Upper lobe of left lung (tissue), 6 donors: ENCODE measurements around the gene FASTK. TPM values are rescaled to one million over a fixed set of nuclear protein-coding genes. Genes with fewer than 3 reads are reported as not detected.

Experiments used
- ATAC-seq, 2 donors: fragments of 200-7000 bp; cut with Tn5 transposase; one replicate each; pipeline ENCODE4 v1.9.1; 2022; ENCODE audit warnings: mild to moderate bottlenecking in 2 of 2, moderate library complexity in 2 of 2; ENCODE audit not compliant: low FRiP score in 2 of 2
- DNase-seq, 2 donors: peaks; one replicate each; pipeline ENCODE4 v3.0.0-alpha.2; 2019 to 2020
- H3K27ac ChIP-seq, 4 donors: fragments of 200-600 bp; sonication (generic); one replicate each; pipeline ENCODE4 v1.5.1; 2016 to 2019
- H3K27me3 ChIP-seq, 4 donors: fragments of 200-600 bp; sonication (generic); one replicate each; pipeline ENCODE4 v1.5.1; 2017 to 2019
- H3K36me3 ChIP-seq, 4 donors: fragments of 200-600 bp; sonication (generic); one replicate each; pipeline ENCODE4 v1.5.1; 2016 to 2019
- H3K4me1 ChIP-seq, 4 donors: fragments of 200-600 bp; sonication (generic); one replicate each; pipeline ENCODE4 v1.5.1; 2018 to 2019
- H3K4me3 ChIP-seq, 4 donors: fragments of 200-600 bp; sonication (generic); one replicate each; pipeline ENCODE4 v1.5.1; 2017 to 2019; ENCODE audit warnings: mild to moderate bottlenecking in 2 of 4, moderate library complexity in 1 of 4
- H3K9me3 ChIP-seq, 4 donors: fragments of 200-600 bp; sonication (generic); one replicate each; pipeline ENCODE4 v1.5.1; 2018 to 2019
- CTCF ChIP-seq, 6 experiments: fragments of 450-650 bp in 4 of 6; fragments of 200-600 bp in 2 of 6; sonication (generic) in 2 of 6; IDR thresholded peaks; one replicate each; pipeline ENCODE4 v1.5.1; 2016 to 2019; ENCODE audit warnings: antibody characterized with exemption in 6 of 6
- EP300 ChIP-seq, 4 donors: sonication (generic); formaldehyde crosslinking; IDR thresholded peaks; one replicate each; pipeline ENCODE4 v1.5.1; 2017; ENCODE audit warnings: antibody characterized with exemption in 4 of 4, control low read depth in 2 of 4
- POLR2A ChIP-seq, 4 donors: fragments of 450-650 bp; IDR thresholded peaks; one replicate each; pipeline ENCODE4 v1.5.1; 2016 to 2017; ENCODE audit warnings: antibody characterized with exemption in 4 of 4, mild to moderate bottlenecking in 2 of 4
- POLR2AphosphoS5 ChIP-seq, 2 donors: sonication (generic); formaldehyde crosslinking; IDR thresholded peaks; one replicate each; pipeline ENCODE4 v1.5.1; 2017; ENCODE audit warnings: antibody characterized with exemption in 2 of 2
- WGBS, 2 donors: methylation state at CpG; one replicate each; pipeline ENCODE4 v1.1.5; 2017 to 2018; 5-methylcytosine and 5-hydroxymethylcytosine counted together
- total RNA-seq, 6 donors: library from RNA; depleted of rRNA in 4 of 6; stranded (reverse); fragments of >200 nt in 4 of 6; gene quantifications; one replicate each; pipeline versions ENCODE4 v1.1.0 to v1.2.1, GENCODE V29; 2016 to 2021
- donor health status: DM: no; HTN: no; CAD: no; lungs with moderate emphysema.
- donor health status: DM: no; HTN: yes; CAD: no; lungs with severe emphysema.

Gene FASTK
- total RNA-seq, 6 donors from 2014 or later, result 54.3 to 136 (median 78.0) TPM

GRCh38 chr7:151088856-151089699, 8.5 kb upstream of the FASTK start:
- 14 to 24% methylated on average over 28 to 30 of the region's 30 CpGs for WGBS, 2 donors

GRCh38 chr7:151088019-151088855, 7.6 kb upstream of the FASTK start:
- TF ChIP-seq CTCF (IDR thresholded peaks at IDR 0.05) (no peak), POLR2AphosphoS5 (IDR thresholded peaks at IDR 0.05) (peak in 1 of 2 donors; percentile 47), EP300 (IDR thresholded peaks at IDR 0.05) (peak in 1 of 4 donors; percentile 9)
- peak overlapping the region; percentile 70 to 83 (median 82) for H3K4me3 ChIP-seq
- no peaks in the 10 kb centered on the region for H3K9me3 ChIP-seq
- no peaks in the 10 kb centered on the region for H3K27me3 ChIP-seq
- peaks cover 0 to 8% (median 2%) of the 10 kb centered on the region in 4 donors for H3K36me3 ChIP-seq
- 25 to 32% methylated on average over 15 to 16 of the region's 16 CpGs for WGBS, 2 donors
- DNase-seq (peak in 1 of 2 donors; percentile 54), ATAC-seq (no peak)
- H3K4me1 ChIP-seq, result peaks cover 57 to 83% (median 72%) of the 10 kb centered on the region in 4 donors
- peak overlapping the region; percentile 89 to 93 (median 91) for H3K27ac ChIP-seq

More at GRCh38 chr7:151088856-151089699, 8.5 kb upstream of the FASTK start:
- peak overlapping the region; percentile 89 to 93 (median 91) for H3K27ac ChIP-seq
- H3K9me3 ChIP-seq, result no peaks in the 10 kb centered on the region
- ATAC-seq, result peak; percentile 71 to 83
- H3K36me3 ChIP-seq, result peaks cover 0 to 15% (median 2%) of the 10 kb centered on the region in 4 donors
- no peaks in the 10 kb centered on the region for H3K27me3 ChIP-seq
- H3K4me1 ChIP-seq, result peaks cover 51 to 78% (median 65%) of the 10 kb centered on the region in 4 donors
- peak overlapping the region; percentile 19 to 83 (median 76) for H3K4me3 ChIP-seq
- peak; percentile 82 to 87 for DNase-seq
- TF ChIP-seq POLR2AphosphoS5 (IDR thresholded peaks at IDR 0.05) (peak; percentile 88 to 89), CTCF (IDR thresholded peaks at IDR 0.05) (no peak), POLR2A (IDR thresholded peaks at IDR 0.05) (peak in 3 of 4 donors; percentile 23 to 66 (median 26)), EP300 (IDR thresholded peaks at IDR 0.05) (peak in 3 of 4 donors; percentile 55 to 65 (median 56))

GRCh38 chr7:151087245-151088018, 6.8 kb upstream of the FASTK start:
- H3K27ac ChIP-seq, result peak overlapping the region; percentile 89 to 93 (median 91)
- peak overlapping the region; percentile 70 to 83 (median 82) for H3K4me3 ChIP-seq
- peak; percentile 3 to 65 for ATAC-seq
- peak; percentile 15 to 56 (median 32) for TF ChIP-seq CTCF (IDR thresholded peaks at IDR 0.05)
- TF ChIP-seq EP300 (IDR thresholded peaks at IDR 0.05), result no peak
- peak in 1 of 4 donors; percentile 14 for TF ChIP-seq POLR2A (IDR thresholded peaks at IDR 0.05)
- TF ChIP-seq POLR2AphosphoS5 (IDR thresholded peaks at IDR 0.05), result peak; percentile 5 to 9
- peaks cover 61 to 80% (median 72%) of the 10 kb centered on the region in 4 donors for H3K4me1 ChIP-seq
- DNase-seq, result peak; percentile 52 to 94
- WGBS, 2 donors, result 1 to 2% methylated on average over 33 to 38 of the region's 70 CpGs
- peaks cover 0 to 8% (median 2%) of the 10 kb centered on the region in 4 donors for H3K36me3 ChIP-seq
- no peaks in the 10 kb centered on the region for H3K9me3 ChIP-seq
- no peaks in the 10 kb centered on the region for H3K27me3 ChIP-seq

GRCh38 chr7:151086802-151087244, 6.2 kb upstream of the FASTK start:
- WGBS, 2 donors, result 0% methylated on average over 15 of the region's 56 CpGs

More at GRCh38 chr7:151086802-151087244, 6.2 kb upstream of the FASTK start:
- Histone ChIP-seq H3K36me3 (peaks cover 0 to 2% (median 0%) of the 10 kb centered on the region in 4 donors), H3K4me1 (peaks cover 65 to 80% (median 73%) of the 10 kb centered on the region in 4 donors), H3K4me3 (peak overlapping the region; percentile 70 to 83 (median 82)), H3K27me3 (no peaks in the 10 kb centered on the region), H3K9me3 (no peaks in the 10 kb centered on the region), H3K27ac (peak overlapping the region; percentile 89 to 93 (median 91))
- ATAC-seq, result no peak
- TF ChIP-seq EP300 (IDR thresholded peaks at IDR 0.05) (no peak), POLR2A (IDR thresholded peaks at IDR 0.05) (no peak), POLR2AphosphoS5 (IDR thresholded peaks at IDR 0.05) (no peak), CTCF (IDR thresholded peaks at IDR 0.05) (no peak)
- DNase-seq, result peak in 1 of 2 donors; percentile 88
